Upper lobe of left lung (tissue), 4 donors: ENCODE results near the gene LNX2.

Experiments
- POLR2AphosphoS5 ChIP-seq, 2 donors: sonication (generic); formaldehyde crosslinking; IDR thresholded peaks; one replicate each; pipeline ENCODE4 v1.5.1; 2017; ENCODE audit warnings: antibody characterized with exemption in 2 of 2
- TF ChIP-seq, protein P1 (sequence below), 6 experiments: fragments of 450-650 bp in 4 of 6; fragments of 200-600 bp in 2 of 6; sonication (generic) in 2 of 6; IDR thresholded peaks; one replicate each; pipeline ENCODE4 v1.5.1; 2016 to 2019; ENCODE audit warnings: antibody characterized with exemption in 6 of 6

DNA sequence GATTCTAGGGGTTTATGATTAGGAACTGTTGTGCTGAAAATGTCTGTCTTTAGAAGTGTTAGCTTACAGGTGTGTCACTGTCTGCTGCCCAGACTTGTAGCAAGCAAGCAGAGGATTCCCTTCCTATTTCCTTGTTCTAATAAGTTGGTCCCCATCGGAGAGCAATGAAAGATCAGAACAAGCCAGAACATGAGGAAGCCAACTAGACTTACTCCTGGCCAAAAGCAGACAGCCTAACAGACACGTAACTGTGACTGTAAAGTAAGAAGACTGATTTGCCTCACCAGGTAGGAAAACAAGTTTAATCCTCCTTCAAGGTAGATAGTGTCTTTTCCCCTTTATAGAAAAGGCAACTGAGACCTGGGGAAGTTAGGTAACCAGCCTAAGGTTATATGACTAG is 13.9 kb upstream of the LNX2 start:
- TF ChIP-seq, protein P1, sequence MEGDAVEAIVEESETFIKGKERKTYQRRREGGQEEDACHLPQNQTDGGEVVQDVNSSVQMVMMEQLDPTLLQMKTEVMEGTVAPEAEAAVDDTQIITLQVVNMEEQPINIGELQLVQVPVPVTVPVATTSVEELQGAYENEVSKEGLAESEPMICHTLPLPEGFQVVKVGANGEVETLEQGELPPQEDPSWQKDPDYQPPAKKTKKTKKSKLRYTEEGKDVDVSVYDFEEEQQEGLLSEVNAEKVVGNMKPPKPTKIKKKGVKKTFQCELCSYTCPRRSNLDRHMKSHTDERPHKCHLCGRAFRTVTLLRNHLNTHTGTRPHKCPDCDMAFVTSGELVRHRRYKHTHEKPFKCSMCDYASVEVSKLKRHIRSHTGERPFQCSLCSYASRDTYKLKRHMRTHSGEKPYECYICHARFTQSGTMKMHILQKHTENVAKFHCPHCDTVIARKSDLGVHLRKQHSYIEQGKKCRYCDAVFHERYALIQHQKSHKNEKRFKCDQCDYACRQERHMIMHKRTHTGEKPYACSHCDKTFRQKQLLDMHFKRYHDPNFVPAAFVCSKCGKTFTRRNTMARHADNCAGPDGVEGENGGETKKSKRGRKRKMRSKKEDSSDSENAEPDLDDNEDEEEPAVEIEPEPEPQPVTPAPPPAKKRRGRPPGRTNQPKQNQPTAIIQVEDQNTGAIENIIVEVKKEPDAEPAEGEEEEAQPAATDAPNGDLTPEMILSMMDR (IDR thresholded peaks at IDR 0.05): no peak
- no peak for TF ChIP-seq POLR2AphosphoS5 (IDR thresholded peaks at IDR 0.05)
